ENCODE data around the gene GEMIN5.
"Not testable (repeated sequence)": the region's sequence is repeated elsewhere in the genome, so short reads cannot be mapped to it uniquely, and the experiment has no call there.

The GEMIN5 gene

GRCh38 chr5:154937718-154938466 lies at the start of gene GEMIN5:
Gene GEMIN5, minus strand, starts transcription at chr5:154938211. Its CDS starts 78 bp downstream, at chr5:154938133.
- DNase-seq = peak; percentile 81 to 91

GRCh38 chr5:154986151-154986550 lies 48.1 kb upstream of the GEMIN5 start:
- no peak for DNase-seq

- DNase-seq = no peak
Observed at GRCh38 chr5:154984946-154985516, 47.0 kb upstream of the GEMIN5 start.

DNA sequence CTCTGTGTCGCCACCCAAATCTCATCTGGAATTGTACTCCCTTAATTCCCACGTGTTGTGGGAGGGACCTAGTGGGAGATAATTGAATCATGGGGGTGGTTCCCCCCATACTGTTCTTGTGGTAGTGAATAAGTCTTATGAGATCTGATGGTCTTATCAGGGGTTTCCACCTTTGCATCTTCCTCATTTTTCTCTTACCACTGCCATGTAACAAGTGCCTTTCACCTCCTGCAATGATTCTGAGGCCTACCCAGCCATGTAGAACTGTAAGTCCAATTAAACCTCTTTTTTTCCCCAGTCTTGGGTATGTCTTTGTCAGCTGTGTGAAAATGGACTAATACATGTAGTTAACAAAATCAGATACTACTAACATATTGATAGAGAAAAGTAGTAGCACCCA lies 40.3 kb upstream of the GEMIN5 start:
- DNase-seq = not testable (repeated sequence)

- no peak for DNase-seq
Observed at GRCh38 chr5:154977409-154977808, 39.4 kb upstream of the GEMIN5 start.

GRCh38 chr5:154976082-154976481 lies 38.1 kb upstream of the GEMIN5 start:
- not testable (repeated sequence) for DNase-seq

GRCh38 chr5:154972476-154973080 lies 34.6 kb upstream of the GEMIN5 start:
- DNase-seq = peak; percentile 13 to 34

DNA sequence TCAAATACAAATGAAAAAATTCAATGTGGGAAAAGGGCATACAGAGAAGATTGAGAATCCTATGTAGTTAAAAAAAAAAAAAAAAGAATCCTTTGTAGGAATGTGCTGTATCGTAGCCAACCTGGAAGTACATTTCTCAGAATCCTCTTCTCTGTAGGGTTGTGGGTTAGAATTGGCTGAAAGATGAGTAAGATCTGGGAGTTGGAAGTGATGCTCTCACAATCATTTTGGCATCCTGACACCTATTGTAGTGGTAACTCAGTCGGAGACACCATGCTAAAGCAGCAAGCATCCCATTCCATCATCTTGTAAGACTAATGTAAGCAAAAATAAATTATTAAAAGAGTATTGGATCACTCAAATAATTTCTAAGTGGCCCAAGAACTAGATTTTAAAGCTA lies 33.5 kb upstream of the GEMIN5 start:
- no peak for DNase-seq

DNA sequence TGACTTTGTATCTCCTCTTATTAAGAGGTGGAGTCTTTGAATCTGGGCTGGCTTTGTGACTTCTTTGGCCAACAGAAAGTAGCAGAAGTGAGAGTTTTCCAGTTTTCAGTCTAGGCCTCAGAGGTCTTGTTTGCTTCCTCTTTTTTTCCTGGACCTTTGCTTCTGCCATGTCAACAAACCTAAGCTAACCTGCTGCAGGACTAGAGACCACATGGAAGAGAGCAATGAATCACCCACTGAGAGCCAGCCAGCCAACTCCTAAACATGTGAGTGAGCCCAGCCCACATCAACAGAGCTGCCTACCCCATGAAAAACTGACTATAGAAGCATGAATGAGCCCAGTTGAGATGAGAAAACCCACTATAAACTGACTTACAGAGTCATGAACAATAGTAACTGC lies 32.7 kb upstream of the GEMIN5 start:
- DNase-seq = no peak

DNA sequence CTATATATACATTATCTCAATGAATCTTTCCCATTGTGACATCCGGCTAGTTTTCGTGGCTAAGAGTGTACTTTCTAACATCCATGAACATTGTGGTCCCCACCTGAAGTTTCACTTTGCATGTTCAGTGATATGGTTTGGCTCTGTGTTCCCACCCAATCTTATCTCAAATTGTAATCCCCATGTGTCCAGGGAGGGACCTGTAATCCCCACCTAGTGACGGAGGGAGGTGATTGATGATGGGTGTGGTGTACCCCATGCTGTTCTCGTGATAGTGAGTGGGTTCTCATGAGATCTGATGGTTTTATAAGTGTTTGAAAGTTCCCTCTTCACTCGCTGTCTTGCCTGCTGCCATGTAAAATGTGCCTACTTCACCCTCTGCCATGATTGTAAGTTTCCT lies 30.9 kb upstream of the GEMIN5 start:
- DNase-seq = no peak

DNA sequence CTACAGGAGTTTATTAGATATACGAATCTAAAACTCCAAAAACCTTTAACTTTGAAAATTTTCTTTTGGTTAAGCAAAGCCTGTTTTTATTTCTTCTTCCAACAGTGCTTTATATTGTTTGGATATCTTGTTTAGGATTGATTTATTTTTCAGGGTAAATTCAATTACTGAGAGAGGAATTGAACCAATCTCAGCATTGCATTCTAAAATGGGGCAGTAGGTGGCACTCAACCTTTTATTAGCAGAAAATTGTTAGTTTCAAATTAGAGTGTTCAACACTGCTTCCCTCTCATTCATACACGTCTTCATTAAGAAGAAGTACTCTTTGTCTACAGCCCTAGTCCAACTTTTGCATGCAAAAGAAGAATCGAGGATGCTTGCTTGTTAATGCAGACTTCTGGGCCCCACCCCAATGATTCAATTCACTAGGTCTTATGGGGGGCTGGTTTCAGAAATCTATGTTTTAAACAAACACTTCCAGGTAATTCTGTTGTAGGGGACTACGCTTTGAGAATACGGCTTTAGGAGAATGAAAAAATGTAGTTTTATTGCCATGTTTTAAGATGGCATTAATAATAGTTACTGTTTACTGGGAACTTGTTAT lies 29.5 kb upstream of the GEMIN5 start:
- peak in 1 of 2 experiments; percentile 11 for DNase-seq

GRCh38 chr5:154966874-154967273 lies 28.9 kb upstream of the GEMIN5 start:
- no peak for DNase-seq

GRCh38 chr5:154966081-154966841 lies 28.2 kb upstream of the GEMIN5 start:
- no peak for DNase-seq

DNA sequence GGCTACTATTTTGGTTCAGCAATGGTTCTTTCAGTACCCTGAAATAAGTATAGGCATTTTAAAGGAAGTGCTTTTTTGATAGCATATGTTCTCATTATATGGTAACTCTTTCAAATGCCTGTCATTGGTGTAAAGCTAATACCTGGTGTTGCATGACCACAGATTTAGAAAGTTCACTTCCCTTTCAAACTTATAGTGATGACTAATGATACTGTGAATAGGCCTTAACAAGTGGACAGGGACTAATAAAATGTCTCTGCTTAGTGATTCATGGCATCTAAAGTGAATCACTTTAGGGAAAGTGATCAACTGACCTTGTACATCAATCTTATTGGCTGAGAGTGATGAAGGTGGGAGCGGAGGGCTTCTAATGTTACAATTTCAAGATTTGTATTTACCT lies 24.5 kb upstream of the GEMIN5 start:
- DNase-seq = no peak

DNA sequence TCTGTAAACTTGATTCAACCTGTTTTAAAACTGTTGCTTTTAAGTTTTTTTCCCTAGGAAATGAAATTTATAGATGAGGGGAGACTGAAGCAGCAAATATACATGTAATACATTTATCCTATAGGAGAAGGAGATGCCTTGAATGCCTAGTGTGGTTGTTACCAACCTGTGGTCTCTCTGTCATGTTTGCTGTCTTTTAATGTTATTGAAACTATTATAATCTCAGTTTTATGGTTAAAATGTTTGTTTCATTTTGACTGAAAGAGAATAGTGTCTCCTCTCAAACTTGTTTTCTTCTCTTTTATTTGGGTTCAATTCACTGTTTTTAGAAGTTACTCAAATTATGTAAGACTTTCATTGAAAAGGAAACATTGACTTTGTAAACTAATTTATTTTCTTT lies 18.7 kb upstream of the GEMIN5 start:
- no peak for DNase-seq

- no peak for DNase-seq
Observed at GRCh38 chr5:154949781-154950180, 11.8 kb upstream of the GEMIN5 start.

DNA sequence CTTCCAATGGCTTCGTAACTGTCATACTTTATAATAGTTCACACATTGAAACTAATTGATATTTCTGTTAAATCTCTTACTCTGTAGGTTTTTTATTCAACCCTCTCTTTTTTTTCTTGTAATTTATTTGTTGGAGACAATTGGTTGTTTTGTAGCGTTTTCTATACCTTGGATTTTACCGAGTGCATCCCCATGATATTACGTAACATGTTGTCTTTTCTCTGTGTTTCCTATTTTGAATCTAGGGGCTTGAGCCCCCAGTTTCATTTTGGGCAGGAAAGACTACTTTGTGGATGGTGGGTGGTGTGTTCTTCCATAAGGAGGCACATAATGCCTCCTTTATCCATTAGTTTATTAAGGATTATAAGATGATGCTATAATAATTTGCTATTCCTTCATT lies 10.3 kb upstream of the GEMIN5 start:
- DNase-seq = no peak

DNA sequence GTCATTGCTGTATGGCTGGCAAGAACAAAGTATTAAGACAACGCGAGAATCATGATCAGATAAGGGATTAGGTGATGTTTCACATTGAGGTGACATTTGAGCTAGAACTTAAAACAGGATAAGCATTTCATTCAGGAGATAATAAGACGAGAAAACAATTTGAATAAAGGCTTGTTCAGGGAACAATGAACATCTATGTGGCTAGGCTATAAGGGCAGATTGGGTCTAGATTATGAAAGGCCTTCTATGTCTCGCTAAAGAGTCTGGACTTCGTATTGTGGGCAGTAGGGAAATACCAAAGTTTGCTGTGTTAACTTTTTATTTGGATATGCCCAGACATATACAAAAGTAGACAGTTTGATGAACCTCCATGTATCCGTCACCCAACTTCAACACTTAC lies 9.8 kb upstream of the GEMIN5 start:
- no peak for DNase-seq

- peak in 1 of 2 experiments; percentile 41 for DNase-seq
Observed at GRCh38 chr5:154945695-154946301, 7.8 kb upstream of the GEMIN5 start.

- DNase-seq = no peak
Observed at GRCh38 chr5:154944716-154945115, 6.7 kb upstream of the GEMIN5 start.

DNA sequence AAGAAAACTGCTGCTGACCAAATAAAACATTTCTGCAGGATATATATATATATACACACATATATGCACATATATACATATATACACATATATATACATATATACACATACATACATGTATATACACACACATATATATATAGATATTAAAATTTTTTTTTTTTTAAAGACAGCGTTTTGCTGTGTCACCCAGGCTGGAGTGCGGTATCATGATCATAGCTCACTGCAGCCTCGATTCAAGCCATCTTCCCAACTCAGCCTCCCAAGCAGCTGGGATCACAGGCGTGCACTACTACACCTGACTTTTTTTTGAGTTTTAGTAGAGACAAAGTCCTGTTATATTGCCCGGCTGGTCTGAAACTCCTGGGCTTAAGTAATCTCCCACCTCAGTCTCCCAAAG lies 5.5 kb upstream of the GEMIN5 start:
- DNase-seq = no peak

- DNase-seq = peak; percentile 84 to 94
Observed at GRCh38 chr5:154940772-154941620, 3.0 kb upstream of the GEMIN5 start, which contains the start of gene MRPL22. Gene MRPL22, plus strand, starts transcription at chr5:154941073. Its CDS starts 38 bp downstream, at chr5:154941111.

All from SW 1271 (cell line).